GM23248 (cell line): ENCODE data around the gene FBXW8. TPM values are rescaled to one million over a fixed set of nuclear protein-coding genes. Genes with fewer than 3 reads are reported as not detected.

Experiments
- DNase-seq: peaks from one replicate; pipeline ENCODE4 v3.0.0-alpha.2; 2015
- H2AFZ ChIP-seq: fragments of 200-600 bp; sonication (generic); 2 replicates; pipeline ENCODE4 v1.6.1; 2016; ENCODE audit warnings: antibody characterized with exemption
- H3F3A ChIP-seq: fragments of 200-600 bp; sonication (generic); 2 replicates; pipeline ENCODE4 v1.6.1; 2016; ENCODE audit warnings: mild to moderate bottlenecking, antibody characterized with exemption, mixed run types; ENCODE audit not compliant: insufficient read depth
- H3K27ac ChIP-seq: fragments of 200-600 bp; sonication (generic); 2 replicates; pipeline ENCODE4 v1.5.1; 2016; ENCODE audit warnings: mild to moderate bottlenecking
- H3K27me3 ChIP-seq: fragments of 200-600 bp; sonication (generic); replicated peaks from 2 replicates; pipeline ENCODE4 v1.6.1; 2016; ENCODE audit warnings: mild to moderate bottlenecking; ENCODE audit not compliant: insufficient read depth
- H3K36me3 ChIP-seq: fragments of 200-600 bp; sonication (generic); 2 replicates; pipeline ENCODE4 v1.6.1; 2016; ENCODE audit warnings: low read depth, mild to moderate bottlenecking
- H3K4me1 ChIP-seq: fragments of 200-600 bp; sonication (generic); 2 replicates; pipeline ENCODE4 v1.6.1; 2016; ENCODE audit warnings: mild to moderate bottlenecking; ENCODE audit not compliant: insufficient read depth
- H3K4me2 ChIP-seq: fragments of 200-600 bp; sonication (generic); one replicate; pipeline ENCODE4 v1.6.1; 2016; ENCODE audit warnings: mild to moderate bottlenecking; ENCODE audit not compliant: unreplicated experiment
- H3K4me3 ChIP-seq: fragments of 200-600 bp; sonication (generic); 2 replicates; pipeline ENCODE4 v1.5.1; 2016; ENCODE audit warnings: mild to moderate bottlenecking
- H3K79me2 ChIP-seq: fragments of 200-600 bp; sonication (generic); 2 replicates; pipeline ENCODE4 v1.6.1; 2016; ENCODE audit warnings: mild to moderate bottlenecking; ENCODE audit not compliant: insufficient read depth
- H3K9ac ChIP-seq: fragments of 200-600 bp; sonication (generic); 2 replicates; pipeline ENCODE4 v1.6.1; 2016; ENCODE audit warnings: mild to moderate bottlenecking
- H3K9me2 ChIP-seq: fragments of 200-600 bp; sonication (generic); 2 replicates; pipeline ENCODE4 v1.6.1; 2016; ENCODE audit warnings: mixed run types, mild to moderate bottlenecking, moderate library complexity; ENCODE audit not compliant: insufficient read depth
- H3K9me3 ChIP-seq: fragments of 200-600 bp; sonication (generic); one replicate; pipeline ENCODE4 v1.6.1; 2017; ENCODE audit warnings: low read depth
- H4K20me1 ChIP-seq: fragments of 200-600 bp; sonication (generic); 2 replicates; pipeline ENCODE4 v1.6.0; 2016; ENCODE audit not compliant: insufficient read depth
- EZH2 ChIP-seq: fragments of 200-600 bp; sonication (generic); IDR thresholded peaks from 2 replicates; pipeline ENCODE4 v1.6.1; 2018; ENCODE audit warnings: antibody characterized with exemption, mild to moderate bottlenecking; ENCODE audit not compliant: insufficient read depth, poor library complexity, severe bottlenecking
- EZH2phosphoT487 ChIP-seq: fragments of 200-600 bp; sonication (generic); IDR thresholded peaks from 2 replicates; pipeline ENCODE4 v1.6.1; 2018; ENCODE audit warnings: antibody characterized with exemption, moderate library complexity, mild to moderate bottlenecking, low read depth; ENCODE audit not compliant: insufficient read depth
- WGBS, 2 experiments: methylation state at CpG; one replicate each; pipeline ENCODE4 v1.1.6; 2015 to 2017; ENCODE audit warnings: low lambda C conversion rate in 2 of 2, low coverage in 1 of 2; ENCODE audit errors: missing lambda C conversion rate in 2 of 2; 5-methylcytosine and 5-hydroxymethylcytosine counted together
- in situ Hi-C: fragments of 300-500 bp; cut with MboI; formaldehyde crosslinking; loops from 2 replicates; pipeline ENCODE4 v1.15.0; 2020
- polyA plus RNA-seq: library from polyadenylated mRNA; unstranded; fragments of >200 nt; fragmentation: Nextera tagmentation; extraction: Ambion mirVana; gene quantifications from 2 replicates; pipeline ENCODE4 v1.2.1, GENCODE V29; 2016
- total RNA-seq: library from RNA; depleted of rRNA; stranded (reverse); fragments of >200 nt; shearing (Covaris generic); gene quantifications from 2 replicates; pipeline ENCODE4 v1.2.3, GENCODE V29; 2014

Gene FBXW8
- total and polyA plus RNA-seq, 2 experiments from 2014 or later: 12.7 to 23.1 TPM

- H3K4me1 ChIP-seq: no peaks in the 10 kb centered on the region
- in situ Hi-C loops: no loop called here
Measured at GRCh38 chr12:116939734-116940133, 29.0 kb downstream of the FBXW8 start.

GRCh38 chr12:116941188-116941587 is 30.4 kb downstream of the FBXW8 start:
- no peak overlapping the region for H3K4me3 ChIP-seq
- H3K27ac ChIP-seq: no peak overlapping the region
- no peaks in the 10 kb centered on the region for H3K27me3 ChIP-seq
- in situ Hi-C loops: no loop called here
- no peak overlapping the region for H2AFZ ChIP-seq
- no peak overlapping the region for H3K4me2 ChIP-seq
- no peaks in the 10 kb centered on the region; the same call in 1 of the 2 replicates for H4K20me1 ChIP-seq
- H3K36me3 ChIP-seq: peaks cover 20% of the 10 kb centered on the region; the same call in 1 of the 2 replicates
- H3F3A ChIP-seq: no peaks in the 10 kb centered on the region
- H3K9me2 ChIP-seq: no peaks in the 10 kb centered on the region
- 98% methylated on average over 5 of the region's 5 CpGs for WGBS, 2 experiments
- H3K9ac ChIP-seq: no peak overlapping the region
- TF ChIP-seq EZH2 (no peak), EZH2phosphoT487 (no peak)
- H3K79me2 ChIP-seq: peaks cover 100% of the 10 kb centered on the region
- no peak for DNase-seq
- no peaks in the 10 kb centered on the region for H3K4me1 ChIP-seq
- no peaks in the 10 kb centered on the region for H3K9me3 ChIP-seq

More at GRCh38 chr12:116939734-116940133, 29.0 kb downstream of the FBXW8 start:
- H3F3A ChIP-seq: no peaks in the 10 kb centered on the region
- no peak overlapping the region for H2AFZ ChIP-seq
- 97% methylated on average over 3 of the region's 3 CpGs for WGBS, 2 experiments
- H3K79me2 ChIP-seq: peaks cover 100% of the 10 kb centered on the region
- H3K4me2 ChIP-seq: no peak overlapping the region
- H3K9me2 ChIP-seq: no peaks in the 10 kb centered on the region
- no peaks in the 10 kb centered on the region for H3K9me3 ChIP-seq
- H3K36me3 ChIP-seq: peaks cover 16% of the 10 kb centered on the region
- H3K4me3 ChIP-seq: no peak overlapping the region
- H3K27me3 ChIP-seq: no peaks in the 10 kb centered on the region
- H4K20me1 ChIP-seq: no peaks in the 10 kb centered on the region
- no peak for TF ChIP-seq EZH2phosphoT487
- TF ChIP-seq EZH2: no peak
- DNase-seq: no peak
- no peak overlapping the region for H3K9ac ChIP-seq
- no peak overlapping the region for H3K27ac ChIP-seq

GRCh38 chr12:116943419-116944372 is 32.9 kb downstream of the FBXW8 start:
- Histone ChIP-seq H3F3A (no peaks in the 10 kb centered on the region), H3K9me2 (no peaks in the 10 kb centered on the region), H2AFZ (no peak overlapping the region), H3K4me1 (no peaks in the 10 kb centered on the region), H3K27ac (no peak overlapping the region), H3K9me3 (no peaks in the 10 kb centered on the region), H3K27me3 (no peaks in the 10 kb centered on the region), H4K20me1 (no peaks in the 10 kb centered on the region; the same call in 1 of the 2 replicates), H3K79me2 (peaks cover 90% of the 10 kb centered on the region), H3K4me3 (no peak overlapping the region), H3K9ac (no peak overlapping the region), H3K36me3 (peaks cover 18% of the 10 kb centered on the region; the same call in 1 of the 2 replicates), H3K4me2 (no peak overlapping the region)
- 81 to 82% methylated on average over 6 of the region's 6 CpGs for WGBS, 2 experiments
- TF ChIP-seq EZH2phosphoT487 (no peak), EZH2 (no peak)
- in situ Hi-C loops: no loop called here
- no peak for DNase-seq

GRCh38 chr12:116945886-116946550 is 35.3 kb downstream of the FBXW8 start:
- H3K9me2 ChIP-seq: no peaks in the 10 kb centered on the region
- no peak overlapping the region for H3K9ac ChIP-seq
- TF ChIP-seq EZH2phosphoT487 (no peak), EZH2 (no peak)
- no peak overlapping the region for H3K4me3 ChIP-seq
- in situ Hi-C loops: no loop called here
- no peaks in the 10 kb centered on the region for H3K27me3 ChIP-seq
- H3K36me3 ChIP-seq: peaks cover 33% of the 10 kb centered on the region
- no peaks in the 10 kb centered on the region for H3K9me3 ChIP-seq
- H3K27ac ChIP-seq: no peak overlapping the region
- no peak overlapping the region for H2AFZ ChIP-seq
- no peaks in the 10 kb centered on the region for H3K4me1 ChIP-seq
- H3K79me2 ChIP-seq: peaks cover 77% of the 10 kb centered on the region
- DNase-seq: no peak
- no peak overlapping the region for H3K4me2 ChIP-seq
- H4K20me1 ChIP-seq: no peaks in the 10 kb centered on the region; the same call in 1 of the 2 replicates
- WGBS, 2 experiments: 91% methylated on average over 9 of the region's 9 CpGs
- no peaks in the 10 kb centered on the region for H3F3A ChIP-seq
